Esophagus muscularis mucosa (tissue), 4 donors: ENCODE measurements around the gene SMARCA1. TPM values are rescaled to one million over a fixed set of nuclear protein-coding genes. Genes with fewer than 3 reads are reported as not detected.

Source experiments
- DNase-seq: peaks from one replicate; pipeline ENCODE4 v3.0.0-alpha.2; 2017; ENCODE audit errors: extremely low spot score
- H3K27ac ChIP-seq, 4 donors: fragments of 200-600 bp; sonication (generic); replicated peaks in 1 of 4; 1 replicate in 3 of 4; 2 replicates in 1 of 4; pipeline ENCODE4 v1.5.1; 2016 to 2019; ENCODE audit warnings: mild to moderate bottlenecking in 1 of 4
- H3K27me3 ChIP-seq, 4 donors: fragments of 200-600 bp; sonication (generic); one replicate each; pipeline versions ENCODE4 v1.5.1 to v1.6.0; 2016 to 2019
- H3K36me3 ChIP-seq, 4 donors: fragments of 200-600 bp; sonication (generic); one replicate each; pipeline ENCODE4 v1.5.1; 2016 to 2019
- H3K4me1 ChIP-seq, 4 donors: fragments of 200-600 bp; sonication (generic); one replicate each; pipeline ENCODE4 v1.5.1; 2016 to 2019
- H3K4me3 ChIP-seq, 4 donors: fragments of 200-600 bp; sonication (generic); 1 replicate in 2 of 4; 2 replicates in 2 of 4; pipeline ENCODE4 v1.5.1; 2016 to 2019; ENCODE audit warnings: mild to moderate bottlenecking in 4 of 4, moderate library complexity in 1 of 4
- H3K9me3 ChIP-seq, 4 donors: fragments of 200-600 bp; sonication (generic); 1 replicate in 3 of 4; 2 replicates in 1 of 4; pipeline ENCODE4 v1.5.1; 2016 to 2019
- EP300 ChIP-seq: sonication (generic); formaldehyde crosslinking; IDR thresholded peaks from one replicate; pipeline ENCODE4 v1.6.1; 2017; ENCODE audit warnings: antibody characterized with exemption
- POLR2A ChIP-seq: fragments of 450-650 bp; IDR thresholded peaks from one replicate; pipeline ENCODE4 v1.6.1; 2017; ENCODE audit warnings: antibody characterized with exemption, moderate library complexity, mild to moderate bottlenecking, low read depth
- POLR2AphosphoS5 ChIP-seq, 2 donors: sonication (generic); formaldehyde crosslinking; IDR thresholded peaks; one replicate each; pipeline ENCODE4 v1.6.1; 2017; ENCODE audit warnings: antibody characterized with exemption in 2 of 2
- WGBS: methylation state at CpG from one replicate; pipeline ENCODE4 v1.1.5; 2018; 5-methylcytosine and 5-hydroxymethylcytosine counted together
- intact Hi-C: fragments of 100-400 bp; cut with DNase I; formaldehyde crosslinking; loops from one replicate; pipeline ENCODE4 v1.15.1; 2023
- total RNA-seq, 4 donors: library from RNA; depleted of rRNA; stranded (reverse); fragments of >200 nt; gene quantifications; one replicate each; pipeline versions ENCODE4 v1.1.0 to v1.2.1, GENCODE V29; 2016
- TF ChIP-seq, protein P1 (sequence below), 3 experiments: fragments of 200-600 bp in 2 of 3; fragments of 450-650 bp in 1 of 3; sonication (generic) in 2 of 3; IDR thresholded peaks; one replicate each; pipeline ENCODE4 v1.5.1; 2017 to 2019; ENCODE audit warnings: antibody characterized with exemption in 3 of 3, mild to moderate bottlenecking in 2 of 3, moderate library complexity in 1 of 3

The SMARCA1 gene
- total RNA-seq, 4 donors from 2014 or later: 52.2 to 60.6 (median 55.7) TPM

GRCh38 chrX:129478516-129478915, 44.8 kb downstream of the SMARCA1 start:
- H3K9me3 ChIP-seq: no peaks in the 10 kb centered on the region
- H3K4me3 ChIP-seq: no peak overlapping the region
- H3K36me3 ChIP-seq: peaks cover 0 to 26% (median 3%) of the 10 kb centered on the region in 4 donors
- WGBS: 56% methylated on average over 4 of the region's 4 CpGs
- H3K27me3 ChIP-seq: no peaks in the 10 kb centered on the region
- intact Hi-C loops: no loop called here
- DNase-seq: no peak
- TF ChIP-seq POLR2AphosphoS5 (IDR thresholded peaks at IDR 0.05) (no peak), POLR2A (no peak), EP300 (no peak)
- TF ChIP-seq, protein P1, sequence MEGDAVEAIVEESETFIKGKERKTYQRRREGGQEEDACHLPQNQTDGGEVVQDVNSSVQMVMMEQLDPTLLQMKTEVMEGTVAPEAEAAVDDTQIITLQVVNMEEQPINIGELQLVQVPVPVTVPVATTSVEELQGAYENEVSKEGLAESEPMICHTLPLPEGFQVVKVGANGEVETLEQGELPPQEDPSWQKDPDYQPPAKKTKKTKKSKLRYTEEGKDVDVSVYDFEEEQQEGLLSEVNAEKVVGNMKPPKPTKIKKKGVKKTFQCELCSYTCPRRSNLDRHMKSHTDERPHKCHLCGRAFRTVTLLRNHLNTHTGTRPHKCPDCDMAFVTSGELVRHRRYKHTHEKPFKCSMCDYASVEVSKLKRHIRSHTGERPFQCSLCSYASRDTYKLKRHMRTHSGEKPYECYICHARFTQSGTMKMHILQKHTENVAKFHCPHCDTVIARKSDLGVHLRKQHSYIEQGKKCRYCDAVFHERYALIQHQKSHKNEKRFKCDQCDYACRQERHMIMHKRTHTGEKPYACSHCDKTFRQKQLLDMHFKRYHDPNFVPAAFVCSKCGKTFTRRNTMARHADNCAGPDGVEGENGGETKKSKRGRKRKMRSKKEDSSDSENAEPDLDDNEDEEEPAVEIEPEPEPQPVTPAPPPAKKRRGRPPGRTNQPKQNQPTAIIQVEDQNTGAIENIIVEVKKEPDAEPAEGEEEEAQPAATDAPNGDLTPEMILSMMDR (IDR thresholded peaks at IDR 0.05): no peak
- H3K27ac ChIP-seq: peak overlapping the region; percentile 1 to 56 (median 48)
- H3K4me1 ChIP-seq: peaks cover 0 to 17% (median 6%) of the 10 kb centered on the region in 4 donors

- intact Hi-C loops: no loop called here
- H3K36me3 ChIP-seq: peaks cover 0 to 27% (median 2%) of the 10 kb centered on the region in 4 donors
- H3K4me1 ChIP-seq: peaks cover 0 to 8% (median 0%) of the 10 kb centered on the region in 4 donors
- no peak overlapping the region for H3K27ac ChIP-seq
- DNase-seq: no peak
- H3K27me3 ChIP-seq: peaks cover 0 to 2% (median 0%) of the 10 kb centered on the region in 4 donors
- H3K4me3 ChIP-seq: no peak overlapping the region
- TF ChIP-seq, protein P1 (IDR thresholded peaks at IDR 0.05): no peak
- TF ChIP-seq POLR2AphosphoS5 (IDR thresholded peaks at IDR 0.05) (no peak), EP300 (no peak), POLR2A (no peak)
- WGBS: 64% methylated on average over 1 of the region's 1 CpG
- H3K9me3 ChIP-seq: no peaks in the 10 kb centered on the region
Measured at GRCh38 chrX:129472116-129472515, 51.2 kb downstream of the SMARCA1 start.

DNA sequence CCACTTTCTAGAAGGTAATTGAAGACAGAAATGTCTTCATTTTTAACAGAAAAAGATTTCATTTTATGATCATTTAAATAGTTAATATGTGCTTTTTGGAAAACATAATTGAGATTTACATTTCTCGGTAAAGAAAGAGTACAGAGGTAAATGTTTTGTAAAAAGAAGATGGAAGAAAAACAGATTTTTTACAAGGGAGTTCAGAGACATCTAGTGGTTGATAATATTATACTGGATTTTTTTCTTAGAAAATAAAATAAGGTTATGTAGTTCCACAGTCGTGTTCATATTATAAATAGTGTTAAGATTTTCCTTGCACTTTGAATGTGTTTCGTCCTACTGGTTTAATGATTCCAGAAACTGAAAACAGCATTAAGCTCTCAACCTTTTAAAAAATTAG, 60.6 kb downstream of the SMARCA1 start:
- Histone ChIP-seq H3K4me1 (no peaks in the 10 kb centered on the region), H3K27me3 (peaks cover 0 to 5% (median 0%) of the 10 kb centered on the region in 4 donors), H3K36me3 (peaks cover 0 to 33% (median 9%) of the 10 kb centered on the region in 4 donors), H3K4me3 (no peak overlapping the region), H3K27ac (peak overlapping the region in 1 of 4 donors; percentile 32), H3K9me3 (no peaks in the 10 kb centered on the region)
- TF ChIP-seq, protein P1 (IDR thresholded peaks at IDR 0.05): peak in 2 of 3 experiments; percentile 15 to 24
- TF ChIP-seq POLR2A: no peak
- no peak for DNase-seq
- WGBS: 24% methylated on average over 3 of the region's 3 CpGs
- intact Hi-C loops: no loop called here

DNA sequence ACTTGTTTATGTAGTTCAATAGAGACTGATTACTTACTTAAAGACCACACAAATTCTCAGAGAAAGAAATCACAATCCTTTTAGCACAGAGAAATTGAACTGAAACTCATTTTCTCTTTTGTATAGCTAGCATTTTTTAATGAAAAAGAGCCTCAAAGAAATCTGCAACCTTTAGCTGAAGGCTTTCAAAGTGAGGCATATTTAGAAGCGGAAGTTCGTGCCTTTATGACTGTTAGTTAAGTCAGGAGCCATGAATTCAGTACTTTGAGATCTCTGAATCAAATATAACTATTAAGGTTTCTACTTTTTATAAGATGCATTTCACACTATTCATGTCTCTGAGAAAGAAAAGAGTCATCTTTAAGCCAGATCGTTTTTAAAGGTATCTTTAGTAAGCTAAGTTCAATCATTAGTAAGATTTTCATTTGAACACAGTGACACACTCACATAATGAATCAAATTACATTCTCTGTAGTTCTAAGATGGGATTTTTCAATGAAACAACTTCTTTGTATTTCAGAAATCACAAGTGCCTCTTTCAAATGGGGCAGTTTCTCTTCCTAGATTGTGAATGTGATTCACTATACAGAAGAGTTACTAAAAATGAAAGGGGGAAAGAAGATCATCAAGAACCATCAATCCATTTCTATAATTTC, 61.4 kb downstream of the SMARCA1 start:
- DNase-seq: no peak
- Histone ChIP-seq H3K27ac (no peak overlapping the region), H3K9me3 (no peaks in the 10 kb centered on the region), H3K4me3 (no peak overlapping the region), H3K36me3 (peaks cover 0 to 31% (median 9%) of the 10 kb centered on the region in 4 donors), H3K4me1 (no peaks in the 10 kb centered on the region), H3K27me3 (peaks cover 0 to under 1% (median 0%) of the 10 kb centered on the region in 4 donors)
- WGBS: 52% methylated on average over 3 of the region's 3 CpGs
- intact Hi-C loops: no loop called here
- TF ChIP-seq POLR2AphosphoS5 (IDR thresholded peaks at IDR 0.05) (no peak), POLR2A (no peak), EP300 (no peak)
- TF ChIP-seq, protein P1 (IDR thresholded peaks at IDR 0.05): no peak

DNA sequence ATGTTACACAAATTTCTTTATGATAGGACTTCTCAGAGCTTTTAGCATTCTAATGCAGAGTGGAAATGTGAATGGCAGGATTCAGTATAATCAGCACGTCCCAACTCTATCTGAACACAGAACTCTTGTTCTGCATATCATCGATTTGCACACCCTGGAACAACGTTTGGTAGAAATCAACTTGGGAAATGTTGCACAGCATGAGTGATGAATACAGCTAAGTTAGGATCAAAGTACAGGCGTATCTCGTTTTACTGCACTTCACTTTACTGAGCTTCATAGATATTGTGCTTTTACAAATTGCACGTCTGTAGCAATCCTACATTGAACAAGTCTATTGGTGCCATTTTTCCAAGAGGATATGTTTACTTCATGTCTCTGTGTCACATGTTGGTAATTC, 70.8 kb downstream of the SMARCA1 start:
- no peak for DNase-seq
- intact Hi-C loops: no loop called here
- no peaks in the 10 kb centered on the region for H3K27me3 ChIP-seq
- no peaks in the 10 kb centered on the region for H3K4me1 ChIP-seq
- H3K27ac ChIP-seq: no peak overlapping the region
- H3K36me3 ChIP-seq: no peaks in the 10 kb centered on the region
- H3K9me3 ChIP-seq: no peaks in the 10 kb centered on the region
- H3K4me3 ChIP-seq: no peak overlapping the region
- 80% methylated on average over 6 of the region's 6 CpGs for WGBS
- TF ChIP-seq POLR2A: no peak
